Measurements from ENCODE around the gene ZNF445. TPM values are rescaled to one million over a fixed set of nuclear protein-coding genes. Genes with fewer than 3 reads are reported as not detected.
"Not testable (repeated sequence)": the region's sequence is repeated elsewhere in the genome, so short reads cannot be mapped to it uniquely, and the experiment has no call there.

The ZNF445 gene
- total and polyA plus RNA-seq, 4 donors = 4.1 to 26.4 (median 12.6) TPM

GRCh38 chr3:44474886-44475285 lies 2.6 kb downstream of the ZNF445 start:
- intact Hi-C loops (cut with DNase I) = loop anchor here (5.0 to 10.0 kb wide), 3 partner anchors 37 to 150 kb away; partner anchors contain the start of gene TCAIM (in 1 of the 2)
- WGBS, 2 donors = 89 to 92% methylated on average over 10 of the region's 10 CpGs
- H3K4me1 ChIP-seq (ENCODE audit: control insufficient read depth in 1 of 2, insufficient read depth in 2 of 2, low read length in 2 of 2) = not testable (repeated sequence)

DNA sequence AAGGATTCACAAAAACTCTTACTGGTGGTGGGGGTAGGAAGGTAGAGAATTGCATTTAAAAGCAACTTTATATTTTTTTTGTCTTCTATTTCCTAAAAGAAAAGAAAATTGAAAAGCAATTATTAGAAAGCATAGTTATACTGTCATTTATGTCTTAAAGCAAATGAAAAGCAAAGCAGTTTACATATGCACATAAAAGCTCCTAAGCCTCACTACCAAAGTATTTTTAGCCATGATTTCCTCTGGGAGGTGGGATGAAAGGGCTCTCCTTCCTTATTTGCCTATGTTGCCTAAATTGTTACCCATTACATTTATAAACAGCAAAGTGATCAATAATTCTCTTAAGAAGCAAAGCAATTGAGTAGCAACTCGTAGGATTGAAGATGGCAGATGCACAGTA lies 7.0 kb downstream of the ZNF445 start:
- DNase-seq (no peak), ATAC-seq (ENCODE audit: low FRiP score) (no peak)
- Histone ChIP-seq H3K27ac (ENCODE audit: low read depth in 1 of 2, low read length in 2 of 2) (no peak overlapping the region), H3K27me3 (ENCODE audit: control insufficient read depth in 1 of 2, insufficient read depth in 2 of 2, low read length in 1 of 2) (no peaks in the 10 kb centered on the region), H3K9me3 (ENCODE audit: control insufficient read depth, low read length) (no peaks in the 10 kb centered on the region), H3K4me1 (ENCODE audit: control insufficient read depth in 1 of 2, insufficient read depth in 2 of 2, low read length in 2 of 2) (peaks cover 0 to 3% of the 10 kb centered on the region in 2 donors), H3K36me3 (ENCODE audit: control insufficient read depth in 1 of 2, insufficient read depth in 2 of 2, low read length in 1 of 2) (peaks cover 0 to 4% of the 10 kb centered on the region in 2 donors), H3K4me3 (ENCODE audit: low read length in 2 of 2) (no peak overlapping the region)
- intact Hi-C loops (cut with DNase I) = loop anchor here (10.0 kb wide), 2 partner anchors 136 to 146 kb away; partner anchors contain the start of gene TCAIM (in 1 of the 2)
- 84% methylated on average over 1 of the region's 1 CpG for WGBS, 2 donors

More at GRCh38 chr3:44474886-44475285, 2.6 kb downstream of the ZNF445 start:
- not testable (repeated sequence) for H3K9me3 ChIP-seq (ENCODE audit: control insufficient read depth, low read length); H3K36me3 ChIP-seq (ENCODE audit: control insufficient read depth in 1 of 2, insufficient read depth in 2 of 2, low read length in 1 of 2); ATAC-seq (ENCODE audit: low FRiP score); H3K27ac ChIP-seq (ENCODE audit: low read depth in 1 of 2, low read length in 2 of 2); H3K27me3 ChIP-seq (ENCODE audit: control insufficient read depth in 1 of 2, insufficient read depth in 2 of 2, low read length in 1 of 2); H3K4me3 ChIP-seq (ENCODE audit: low read length in 2 of 2); DNase-seq

GRCh38 chr3:44469914-44470313 lies 7.6 kb downstream of the ZNF445 start:
- intact Hi-C loops (cut with DNase I) = loop anchor here (10.0 kb wide), 2 partner anchors 135 to 145 kb away; partner anchors contain the start of gene TCAIM (in 1 of the 2)
- 65 to 66% methylated on average over 5 of the region's 5 CpGs for WGBS, 2 donors
- H3K4me1 ChIP-seq (ENCODE audit: control insufficient read depth in 1 of 2, insufficient read depth in 2 of 2, low read length in 2 of 2) = peaks cover 0 to 3% of the 10 kb centered on the region in 2 donors

DNA sequence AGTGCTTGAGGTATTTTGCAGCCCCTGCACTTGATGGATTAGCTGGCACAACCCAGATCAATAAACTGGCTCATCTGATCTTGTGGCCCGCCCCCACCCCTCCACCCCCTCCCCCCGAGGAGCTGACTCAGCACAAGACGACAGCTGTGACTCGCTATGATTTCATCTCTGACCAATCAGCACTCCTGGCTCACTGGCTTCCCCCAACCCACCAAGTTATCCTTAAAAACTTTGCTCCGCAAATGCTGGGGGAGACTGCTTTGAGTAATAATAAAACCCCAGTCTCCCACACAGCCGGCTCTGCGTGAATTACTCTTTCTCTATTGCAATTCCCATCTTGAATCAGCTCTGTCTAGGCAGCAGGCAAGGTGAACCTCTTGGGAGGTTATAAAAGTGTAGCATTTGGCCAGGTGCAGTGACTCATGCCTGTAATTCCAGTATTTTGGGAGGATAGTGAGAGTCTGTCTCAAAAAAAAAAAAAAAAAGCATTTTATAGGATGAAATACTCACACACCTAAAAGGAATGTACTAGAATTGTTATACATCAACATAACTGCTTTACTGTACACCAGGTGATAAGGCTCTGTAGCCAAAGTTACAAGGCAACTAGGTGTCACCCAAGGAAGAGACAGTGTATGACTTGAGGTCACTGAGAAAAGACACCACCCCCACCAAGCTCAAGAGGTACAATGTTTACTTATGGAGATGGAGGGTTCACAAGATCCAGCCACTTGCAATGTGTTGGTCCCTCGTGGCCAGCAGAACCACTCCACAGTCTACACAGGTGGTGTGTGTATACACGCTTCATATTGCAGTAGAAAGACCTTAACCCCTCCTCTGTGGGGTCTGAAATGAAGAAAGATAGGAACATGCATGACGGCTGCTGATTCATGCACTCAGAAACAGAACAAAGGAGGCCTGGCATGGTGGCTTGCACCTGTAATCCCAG lies 8.6 kb downstream of the ZNF445 start:
- 70 to 71% methylated on average over 10 of the region's 10 CpGs for WGBS, 2 donors
- DNase-seq (no peak), ATAC-seq (ENCODE audit: low FRiP score) (no peak)
- peaks cover 0 to 3% of the 10 kb centered on the region in 2 donors for H3K4me1 ChIP-seq (ENCODE audit: control insufficient read depth in 1 of 2, insufficient read depth in 2 of 2, low read length in 2 of 2)
- no peaks in the 10 kb centered on the region for H3K27me3 ChIP-seq (ENCODE audit: control insufficient read depth in 1 of 2, insufficient read depth in 2 of 2, low read length in 1 of 2)
- no peak overlapping the region for H3K27ac ChIP-seq (ENCODE audit: low read depth in 1 of 2, low read length in 2 of 2)
- intact Hi-C loops (cut with DNase I) = no loop called here
- H3K36me3 ChIP-seq (ENCODE audit: control insufficient read depth in 1 of 2, insufficient read depth in 2 of 2, low read length in 1 of 2) = peaks cover 0 to 4% of the 10 kb centered on the region in 2 donors
- no peaks in the 10 kb centered on the region for H3K9me3 ChIP-seq (ENCODE audit: control insufficient read depth, low read length)
- H3K4me3 ChIP-seq (ENCODE audit: low read length in 2 of 2) = no peak overlapping the region

More at GRCh38 chr3:44469914-44470313, 7.6 kb downstream of the ZNF445 start:
- DNase-seq (no peak), ATAC-seq (ENCODE audit: low FRiP score) (no peak)
- H3K36me3 ChIP-seq (ENCODE audit: control insufficient read depth in 1 of 2, insufficient read depth in 2 of 2, low read length in 1 of 2) = peaks cover 0 to 4% of the 10 kb centered on the region in 2 donors
- no peak overlapping the region for H3K4me3 ChIP-seq (ENCODE audit: low read length in 2 of 2)
- H3K27ac ChIP-seq (ENCODE audit: low read depth in 1 of 2, low read length in 2 of 2) = no peak overlapping the region
- no peaks in the 10 kb centered on the region for H3K27me3 ChIP-seq (ENCODE audit: control insufficient read depth in 1 of 2, insufficient read depth in 2 of 2, low read length in 1 of 2)
- H3K9me3 ChIP-seq (ENCODE audit: control insufficient read depth, low read length) = no peaks in the 10 kb centered on the region

- H3K4me1 ChIP-seq (ENCODE audit: control insufficient read depth in 1 of 2, insufficient read depth in 2 of 2, low read length in 2 of 2); DNase-seq; H3K9me3 ChIP-seq (ENCODE audit: control insufficient read depth, low read length); H3K36me3 ChIP-seq (ENCODE audit: control insufficient read depth in 1 of 2, insufficient read depth in 2 of 2, low read length in 1 of 2); H3K27me3 ChIP-seq (ENCODE audit: control insufficient read depth in 1 of 2, insufficient read depth in 2 of 2, low read length in 1 of 2); H3K27ac ChIP-seq (ENCODE audit: low read depth in 1 of 2, low read length in 2 of 2); H3K4me3 ChIP-seq (ENCODE audit: low read length in 2 of 2); intact Hi-C loops (cut with DNase I); ATAC-seq (ENCODE audit: low FRiP score): not testable (repeated sequence)
- 88 to 90% methylated on average over 2 of the region's 2 CpGs for WGBS, 2 donors
These were observed 9.4 kb downstream of the ZNF445 start for GRCh38 chr3:44468099-44468537.

DNA sequence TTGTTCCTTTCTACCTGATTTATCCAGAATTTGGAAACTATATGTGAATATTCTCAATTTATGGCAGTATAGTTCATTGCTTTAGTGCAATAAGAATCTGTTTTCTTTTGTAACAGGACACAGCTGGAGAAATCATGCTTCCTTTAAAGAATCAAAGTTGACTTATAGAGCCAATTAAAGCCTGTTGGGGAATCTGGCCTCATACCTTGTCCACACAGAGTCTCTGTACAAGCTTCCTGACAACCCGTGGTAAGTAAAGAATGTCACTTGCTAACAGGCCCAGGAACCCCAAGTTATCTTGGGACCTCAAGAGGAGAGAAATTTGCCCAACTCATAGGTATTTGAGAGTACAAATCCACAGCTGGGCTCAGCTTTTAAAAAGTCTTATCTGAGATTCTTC lies 10.2 kb downstream of the ZNF445 start:
- Histone ChIP-seq H3K4me3 (ENCODE audit: low read length in 2 of 2) (no peak overlapping the region), H3K36me3 (ENCODE audit: control insufficient read depth in 1 of 2, insufficient read depth in 2 of 2, low read length in 1 of 2) (peaks cover 0 to 4% of the 10 kb centered on the region in 2 donors), H3K27ac (ENCODE audit: low read depth in 1 of 2, low read length in 2 of 2) (no peak overlapping the region), H3K27me3 (ENCODE audit: control insufficient read depth in 1 of 2, insufficient read depth in 2 of 2, low read length in 1 of 2) (no peaks in the 10 kb centered on the region), H3K4me1 (ENCODE audit: control insufficient read depth in 1 of 2, insufficient read depth in 2 of 2, low read length in 2 of 2) (peaks cover 0 to 3% of the 10 kb centered on the region in 2 donors), H3K9me3 (ENCODE audit: control insufficient read depth, low read length) (no peaks in the 10 kb centered on the region)
- DNase-seq (no peak), ATAC-seq (ENCODE audit: low FRiP score) (no peak)
- WGBS, 2 donors = 35 to 58% methylated on average over 1 of the region's 1 CpG
- intact Hi-C loops (cut with DNase I) = no loop called here

- intact Hi-C loops (cut with DNase I); H3K27ac ChIP-seq (ENCODE audit: low read depth in 1 of 2, low read length in 2 of 2); ATAC-seq (ENCODE audit: low FRiP score); H3K27me3 ChIP-seq (ENCODE audit: control insufficient read depth in 1 of 2, insufficient read depth in 2 of 2, low read length in 1 of 2); H3K9me3 ChIP-seq (ENCODE audit: control insufficient read depth, low read length); DNase-seq; H3K4me1 ChIP-seq (ENCODE audit: control insufficient read depth in 1 of 2, insufficient read depth in 2 of 2, low read length in 2 of 2); H3K4me3 ChIP-seq (ENCODE audit: low read length in 2 of 2); H3K36me3 ChIP-seq (ENCODE audit: control insufficient read depth in 1 of 2, insufficient read depth in 2 of 2, low read length in 1 of 2): not testable (repeated sequence)
- WGBS, 2 donors = 89 to 90% methylated on average over 7 of the region's 7 CpGs
These were observed 12.6 kb downstream of the ZNF445 start for GRCh38 chr3:44464920-44465319.

GRCh38 chr3:44464509-44464908 lies 13.0 kb downstream of the ZNF445 start:
- ATAC-seq (ENCODE audit: low FRiP score) = no peak
- no peaks in the 10 kb centered on the region for H3K4me1 ChIP-seq (ENCODE audit: control insufficient read depth in 1 of 2, insufficient read depth in 2 of 2, low read length in 2 of 2)
- H3K4me3 ChIP-seq (ENCODE audit: low read length in 2 of 2) = no peak overlapping the region
- DNase-seq = no peak
- peaks cover 2% of the 10 kb centered on the region for H3K9me3 ChIP-seq (ENCODE audit: control insufficient read depth, low read length)
- 86 to 89% methylated on average over 7 of the region's 7 CpGs for WGBS, 2 donors
- peaks cover 0 to 6% of the 10 kb centered on the region in 2 donors for H3K36me3 ChIP-seq (ENCODE audit: control insufficient read depth in 1 of 2, insufficient read depth in 2 of 2, low read length in 1 of 2)
- H3K27me3 ChIP-seq (ENCODE audit: control insufficient read depth in 1 of 2, insufficient read depth in 2 of 2, low read length in 1 of 2) = no peaks in the 10 kb centered on the region
- intact Hi-C loops (cut with DNase I) = no loop called here
- no peak overlapping the region for H3K27ac ChIP-seq (ENCODE audit: low read depth in 1 of 2, low read length in 2 of 2)
